Stimulated activated CD8-positive, alpha-beta memory T cell treated with anti-CD3 and anti-CD28 coated beads, Interleukin-15, amount 100 ng/mL, for 48 hours (primary cell): Measurements from ENCODE around the gene OTUD3.
"Not testable (repeated sequence)": the region's sequence is repeated elsewhere in the genome, so short reads cannot be mapped to it uniquely, and the experiment has no call there.

Experiments used
- DNase-seq, 2 donors: peaks; one replicate each; pipeline ENCODE4 v3.0.0-alpha.2; 2020; ENCODE audit warnings: low read depth in 2 of 2

OTUD3 gene

GRCh38 chr1:19918057-19918456 is 35.9 kb downstream of the OTUD3 start:
- peak; percentile 41 to 53 for DNase-seq

GRCh38 chr1:19920132-19920710 is 38.0 kb downstream of the OTUD3 start:
- no peak for DNase-seq

GRCh38 chr1:19921310-19921709 is 39.1 kb downstream of the OTUD3 start:
- no peak for DNase-seq

- no peak for DNase-seq
Observed at GRCh38 chr1:19922015-19922688, 40.0 kb downstream of the OTUD3 start.

- DNase-seq: no peak
Observed at GRCh38 chr1:19923137-19923952, 41.1 kb downstream of the OTUD3 start, which contains the start of gene PLA2G2E. Gene PLA2G2E, minus strand, starts transcription at chr1:19923617. Its CDS starts 58 bp downstream, at chr1:19923559.

GRCh38 chr1:19923953-19924346 is 41.8 kb downstream of the OTUD3 start:
- no peak for DNase-seq

- no peak for DNase-seq
Observed at GRCh38 chr1:19925342-19926070, 43.3 kb downstream of the OTUD3 start.

GRCh38 chr1:19926296-19927129 is 44.3 kb downstream of the OTUD3 start:
- DNase-seq: no peak

- not testable (repeated sequence) for DNase-seq
Observed at GRCh38 chr1:19927130-19927421, 44.9 kb downstream of the OTUD3 start.

GRCh38 chr1:19932866-19933265 is 50.7 kb downstream of the OTUD3 start:
- no peak for DNase-seq

- no peak for DNase-seq
Observed at GRCh38 chr1:19934336-19934735, 52.1 kb downstream of the OTUD3 start.

- no peak for DNase-seq
Observed at GRCh38 chr1:19936061-19936750, 54.0 kb downstream of the OTUD3 start.

- no peak for DNase-seq
Observed at GRCh38 chr1:19938472-19938871, 56.3 kb downstream of the OTUD3 start.

GRCh38 chr1:19940486-19941205 is 58.5 kb downstream of the OTUD3 start:
- DNase-seq: no peak

- DNase-seq: no peak
Observed at GRCh38 chr1:19941206-19941568, 59.0 kb downstream of the OTUD3 start.

GRCh38 chr1:19942088-19942487 is 59.9 kb downstream of the OTUD3 start:
- DNase-seq: no peak

- DNase-seq: no peak
Observed at GRCh38 chr1:19942657-19943056, 60.5 kb downstream of the OTUD3 start.

- DNase-seq: no peak
Observed at GRCh38 chr1:19945914-19946313, 63.7 kb downstream of the OTUD3 start.

- DNase-seq: no peak
Observed at GRCh38 chr1:19946331-19946751, 64.1 kb downstream of the OTUD3 start.

- DNase-seq: no peak
Observed at GRCh38 chr1:19946971-19947370, 64.8 kb downstream of the OTUD3 start.
